RWPE2 (cell line): ENCODE results near the gene CACTIN.

Experiments
- ATAC-seq: fragments of 200-7000 bp; cut with Tn5 transposase; 3 replicates; pipeline ENCODE4 v1.9.1; 2021; ENCODE audit warnings: low read depth
- DNase-seq: peaks from one replicate; pipeline ENCODE4 v3.0.0-alpha.2; 2020; ENCODE audit warnings: low spot score
- H3K27ac ChIP-seq: fragments of 450-650 bp; 2 replicates; pipeline ENCODE4 v1.5.1; 2017; ENCODE audit warnings: mild to moderate bottlenecking; ENCODE audit not compliant: poor library complexity, severe bottlenecking
- H3K27me3 ChIP-seq: fragments of 250-450 bp; sonication (Bioruptor Pico); 2 replicates; pipeline ENCODE4 v1.5.1; 2021; ENCODE audit warnings: mild to moderate bottlenecking, moderate library complexity; ENCODE audit not compliant: insufficient read depth, poor library complexity, severe bottlenecking
- H3K36me3 ChIP-seq: fragments of 250-450 bp; sonication (Bioruptor Pico); 2 replicates; pipeline ENCODE4 v1.5.1; 2020; ENCODE audit warnings: low read depth, mild to moderate bottlenecking, moderate library complexity
- H3K4me1 ChIP-seq: fragments of 250-450 bp; sonication (Bioruptor Pico); 2 replicates; pipeline ENCODE4 v1.5.1; 2021; ENCODE audit warnings: mild to moderate bottlenecking, moderate library complexity; ENCODE audit not compliant: insufficient read depth, poor library complexity, severe bottlenecking
- H3K4me3 ChIP-seq: fragments of 250-450 bp; sonication (Bioruptor Pico); 2 replicates; pipeline ENCODE4 v1.5.1; 2021; ENCODE audit warnings: mild to moderate bottlenecking, moderate library complexity; ENCODE audit not compliant: severe bottlenecking
- H3K9me3 ChIP-seq: fragments of 250-450 bp; sonication (Bioruptor Pico); 2 replicates; pipeline ENCODE4 v1.5.1; 2021; ENCODE audit warnings: mild to moderate bottlenecking, moderate library complexity; ENCODE audit not compliant: severe bottlenecking
- TF ChIP-seq, protein P1 (sequence below): fragments of 450-650 bp; IDR thresholded peaks from one replicate; pipeline ENCODE4 v1.5.1; 2017; ENCODE audit warnings: mild to moderate bottlenecking, moderate library complexity; ENCODE audit not compliant: poor library complexity, severe bottlenecking

CACTIN gene

DNA sequence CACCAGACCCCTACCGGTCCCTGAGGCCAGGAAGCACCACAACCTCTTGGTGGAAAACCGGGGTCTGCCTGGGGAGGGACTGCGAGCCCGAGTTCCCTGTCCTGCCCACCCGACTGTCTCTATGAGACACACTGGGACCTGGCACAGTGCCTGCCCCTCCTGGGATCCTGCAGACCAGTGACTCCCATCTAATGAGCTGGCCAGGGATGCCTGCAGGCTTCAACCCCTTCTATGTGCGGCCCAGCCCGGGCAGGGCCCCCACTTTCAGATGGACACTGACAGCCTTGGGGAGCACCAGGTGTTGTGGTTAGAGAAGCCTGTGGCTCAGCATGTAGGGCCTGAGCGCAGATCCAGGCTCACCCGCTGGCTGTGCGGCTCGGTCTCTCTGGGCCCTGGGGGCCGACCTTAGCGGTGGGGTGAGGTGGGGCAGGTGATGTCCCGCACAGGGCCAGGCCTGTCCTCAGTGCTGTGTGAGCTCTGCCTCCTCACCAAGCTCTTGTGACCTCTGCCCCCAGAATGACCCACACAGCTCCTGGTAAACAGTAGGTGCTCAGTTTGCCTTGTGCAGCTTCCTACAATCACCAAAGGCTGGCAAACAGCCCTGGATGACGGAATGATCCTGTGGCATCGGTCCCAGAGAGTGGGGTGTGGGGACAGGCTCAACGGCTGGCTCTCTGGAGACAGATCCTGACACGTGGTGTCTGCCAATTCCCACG lies 17.9 kb upstream of the CACTIN start:
- no peak overlapping the region for H3K4me3 ChIP-seq
- TF ChIP-seq, protein P1, sequence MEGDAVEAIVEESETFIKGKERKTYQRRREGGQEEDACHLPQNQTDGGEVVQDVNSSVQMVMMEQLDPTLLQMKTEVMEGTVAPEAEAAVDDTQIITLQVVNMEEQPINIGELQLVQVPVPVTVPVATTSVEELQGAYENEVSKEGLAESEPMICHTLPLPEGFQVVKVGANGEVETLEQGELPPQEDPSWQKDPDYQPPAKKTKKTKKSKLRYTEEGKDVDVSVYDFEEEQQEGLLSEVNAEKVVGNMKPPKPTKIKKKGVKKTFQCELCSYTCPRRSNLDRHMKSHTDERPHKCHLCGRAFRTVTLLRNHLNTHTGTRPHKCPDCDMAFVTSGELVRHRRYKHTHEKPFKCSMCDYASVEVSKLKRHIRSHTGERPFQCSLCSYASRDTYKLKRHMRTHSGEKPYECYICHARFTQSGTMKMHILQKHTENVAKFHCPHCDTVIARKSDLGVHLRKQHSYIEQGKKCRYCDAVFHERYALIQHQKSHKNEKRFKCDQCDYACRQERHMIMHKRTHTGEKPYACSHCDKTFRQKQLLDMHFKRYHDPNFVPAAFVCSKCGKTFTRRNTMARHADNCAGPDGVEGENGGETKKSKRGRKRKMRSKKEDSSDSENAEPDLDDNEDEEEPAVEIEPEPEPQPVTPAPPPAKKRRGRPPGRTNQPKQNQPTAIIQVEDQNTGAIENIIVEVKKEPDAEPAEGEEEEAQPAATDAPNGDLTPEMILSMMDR: no peak
- ATAC-seq (no peak), DNase-seq (no peak)
- H3K9me3 ChIP-seq: no peaks in the 10 kb centered on the region
- H3K27ac ChIP-seq: no peak overlapping the region
- no peaks in the 10 kb centered on the region for H3K4me1 ChIP-seq
- H3K27me3 ChIP-seq: no peaks in the 10 kb centered on the region
- no peaks in the 10 kb centered on the region for H3K36me3 ChIP-seq

DNA sequence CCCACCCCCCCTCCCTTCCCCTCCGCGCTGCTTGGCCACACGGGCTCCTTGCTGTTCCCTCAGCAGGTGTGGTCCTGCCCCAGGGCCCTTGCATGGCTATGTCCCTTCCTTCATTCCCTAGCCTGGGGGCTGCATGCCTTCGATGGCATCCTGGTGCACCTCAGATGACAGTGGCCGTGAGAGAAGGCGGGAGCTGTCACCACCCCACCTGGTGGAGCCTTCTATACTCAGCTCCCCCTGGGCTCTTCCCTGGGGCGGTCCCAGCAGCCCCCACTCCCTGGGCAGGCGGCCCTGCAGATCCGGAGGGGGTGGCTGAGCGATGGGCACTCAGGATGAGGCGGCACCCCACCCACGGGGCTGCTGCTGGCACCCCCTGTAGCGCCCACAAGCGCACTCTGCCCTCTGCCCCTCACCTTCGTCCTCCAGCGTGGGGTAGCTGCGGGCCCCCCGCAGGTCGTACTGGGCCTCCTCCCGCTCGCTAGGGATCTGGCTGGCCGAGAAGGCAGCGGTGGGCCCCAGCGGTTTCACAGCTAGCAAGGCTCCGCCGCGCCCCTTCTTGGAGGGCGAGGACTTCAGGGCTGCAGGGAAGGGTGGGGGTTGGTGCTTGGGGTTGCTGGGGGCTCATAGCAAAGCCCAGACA lies 17.2 kb upstream of the CACTIN start:
- H3K4me1 ChIP-seq: no peaks in the 10 kb centered on the region
- no peaks in the 10 kb centered on the region for H3K9me3 ChIP-seq
- no peaks in the 10 kb centered on the region for H3K36me3 ChIP-seq
- no peak for DNase-seq
- H3K27ac ChIP-seq: no peak overlapping the region
- TF ChIP-seq, protein P1: no peak
- H3K4me3 ChIP-seq: no peak overlapping the region
- H3K27me3 ChIP-seq: no peaks in the 10 kb centered on the region
- ATAC-seq: no peak

DNA sequence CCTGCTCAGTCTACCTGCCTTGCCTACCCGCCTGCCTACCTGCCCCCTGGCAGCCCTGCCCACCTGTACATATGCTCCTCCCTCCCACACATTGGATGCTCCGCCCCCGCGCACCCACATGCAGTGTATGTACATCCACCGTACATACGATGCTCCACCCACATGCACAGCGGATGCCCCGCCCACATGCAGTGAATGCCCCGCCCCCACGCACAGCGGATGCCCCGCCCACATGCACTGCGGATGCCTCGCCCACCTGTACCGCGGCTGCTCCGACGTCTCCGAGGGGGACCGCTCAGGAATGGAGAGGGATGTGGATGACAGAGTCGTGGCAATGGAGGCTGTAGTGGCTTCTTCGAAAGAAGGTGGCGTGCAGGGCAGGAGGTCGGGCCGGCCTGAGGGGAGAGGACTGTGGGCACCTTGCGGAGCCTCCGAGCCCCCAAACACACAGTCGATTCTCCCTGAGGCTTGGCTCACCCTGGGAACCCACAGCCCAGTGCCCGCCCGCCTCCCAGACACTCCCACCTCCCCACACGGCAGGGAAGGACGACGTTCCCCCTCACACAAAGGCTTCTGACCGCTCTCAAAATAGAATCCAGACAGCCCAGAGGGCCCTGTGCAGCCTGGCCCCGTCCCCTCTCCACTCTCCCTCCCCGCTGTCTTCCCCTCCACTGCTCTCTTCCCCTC lies 16.5 kb upstream of the CACTIN start:
- no peaks in the 10 kb centered on the region for H3K4me1 ChIP-seq
- no peaks in the 10 kb centered on the region for H3K36me3 ChIP-seq
- no peak overlapping the region for H3K4me3 ChIP-seq
- no peaks in the 10 kb centered on the region for H3K9me3 ChIP-seq
- TF ChIP-seq, protein P1: no peak
- ATAC-seq: no peak
- H3K27ac ChIP-seq: no peak overlapping the region
- no peaks in the 10 kb centered on the region for H3K27me3 ChIP-seq
- DNase-seq: no peak

DNA sequence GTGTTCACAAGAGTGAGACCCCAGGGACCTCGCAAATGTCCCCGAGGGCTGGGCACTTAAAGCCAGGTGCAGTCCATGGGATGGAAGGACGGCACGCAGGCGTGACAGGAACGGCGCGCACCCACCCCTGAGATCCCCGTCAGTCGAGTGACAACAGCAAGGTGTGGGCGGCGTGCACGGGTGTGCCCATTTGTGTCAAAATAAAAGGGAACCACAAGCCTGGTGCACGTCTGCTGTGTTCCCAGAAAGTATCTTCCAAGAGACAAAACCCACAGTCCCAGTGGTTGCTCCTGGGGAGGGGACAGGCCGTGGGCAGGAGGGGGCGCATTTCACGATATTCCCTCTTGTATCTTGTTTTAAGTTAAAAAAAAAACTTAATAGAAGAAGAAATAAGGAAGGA lies 15.7 kb upstream of the CACTIN start:
- H3K27ac ChIP-seq: no peak overlapping the region
- TF ChIP-seq, protein P1: no peak
- no peak overlapping the region for H3K4me3 ChIP-seq
- no peaks in the 10 kb centered on the region for H3K27me3 ChIP-seq
- no peaks in the 10 kb centered on the region for H3K9me3 ChIP-seq
- ATAC-seq (no peak), DNase-seq (no peak)
- H3K4me1 ChIP-seq: no peaks in the 10 kb centered on the region
- no peaks in the 10 kb centered on the region for H3K36me3 ChIP-seq
